Activated T-cell treated with anti-CD3 and anti-CD28 coated beads, Interleukin-2, amount 50 U/mL, for 24 hours (primary cell): Measurements from ENCODE around the gene RANBP6.

Source experiments
- DNase-seq: peaks from one replicate; pipeline ENCODE4 v3.0.0-alpha.2; 2020
- H3K27ac Mint-ChIP-seq: 2 replicates; pipeline ENCODE4 v1.8.0; 2020; ENCODE audit warnings: mild to moderate bottlenecking, mixed read lengths
- H3K27me3 Mint-ChIP-seq: 2 replicates; pipeline ENCODE4 v1.8.0; 2020; ENCODE audit warnings: mixed read lengths
- H3K36me3 Mint-ChIP-seq: 2 replicates; pipeline ENCODE4 v1.8.0; 2020; ENCODE audit warnings: low read depth, mixed read lengths
- H3K4me1 Mint-ChIP-seq: 2 replicates; pipeline ENCODE4 v1.8.0; 2020; ENCODE audit warnings: low read depth, mixed read lengths
- H3K4me3 Mint-ChIP-seq: 2 replicates; pipeline ENCODE4 v1.8.0; 2020; ENCODE audit warnings: mild to moderate bottlenecking, moderate library complexity, mixed read lengths
- H3K9me3 Mint-ChIP-seq: 2 replicates; pipeline ENCODE4 v1.8.0; 2020; ENCODE audit warnings: mixed read lengths

Gene RANBP6

DNA sequence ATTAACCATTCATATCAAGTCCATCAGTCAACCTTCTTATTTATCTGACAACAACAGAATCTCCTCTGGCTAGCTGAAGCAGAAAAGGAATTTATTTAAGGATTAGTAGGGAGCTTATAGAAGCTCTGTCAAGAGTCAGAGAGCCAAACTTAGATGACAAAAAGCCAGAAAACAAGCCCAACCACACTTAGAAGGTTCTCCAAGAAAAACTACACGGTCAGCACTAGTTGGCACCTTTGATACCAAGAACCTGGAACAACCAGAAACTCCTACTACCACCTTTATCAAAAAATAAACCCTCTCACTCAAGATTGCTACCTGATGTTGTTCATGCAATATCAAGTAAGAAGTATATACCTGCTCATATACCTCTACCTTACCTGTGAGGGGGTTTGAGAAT, 36.9 kb downstream of the RANBP6 start:
- no peaks in the 10 kb centered on the region for H3K9me3 Mint-ChIP-seq

DNA sequence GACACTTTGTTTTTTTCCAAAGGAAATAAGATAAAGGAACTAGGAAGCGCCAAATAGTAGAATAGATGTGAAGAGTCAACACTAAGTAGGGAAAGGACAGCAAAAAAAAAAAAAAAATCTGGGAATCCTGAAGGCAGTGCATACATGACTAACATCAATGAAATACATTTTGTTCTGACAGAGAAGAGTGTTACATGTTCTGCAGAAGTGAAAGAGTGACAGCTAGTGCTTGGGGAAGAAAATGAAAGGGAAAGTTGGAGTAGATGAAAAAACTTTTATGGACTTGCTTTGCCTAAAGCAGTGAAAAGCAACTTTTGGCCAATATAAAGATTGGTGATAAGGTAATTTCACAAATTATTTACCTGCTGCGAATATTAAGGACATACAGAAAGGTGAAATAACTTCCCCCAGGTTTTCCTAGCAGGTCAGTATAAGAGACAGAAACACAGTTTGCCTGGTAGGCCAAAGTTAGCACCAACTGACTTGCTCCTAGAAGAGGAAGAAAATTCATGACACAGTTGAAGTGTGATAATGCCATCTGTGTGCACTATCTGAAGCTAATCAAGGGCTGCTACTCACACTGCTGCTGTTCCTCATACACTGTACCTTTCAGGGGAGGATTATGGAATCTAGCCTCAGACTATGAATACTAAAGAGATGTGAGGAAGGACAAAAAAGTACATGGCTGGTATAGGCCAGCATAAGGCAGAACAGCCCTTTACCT, 38.6 kb downstream of the RANBP6 start:
- Mint-ChIP-seq H3K27me3 (no peaks in the 10 kb centered on the region), H3K9me3 (no peaks in the 10 kb centered on the region), H3K4me1 (peaks cover 26% of the 10 kb centered on the region), H3K4me3 (no peak overlapping the region), H3K36me3 (peaks cover 57% of the 10 kb centered on the region), H3K27ac (no peak overlapping the region)
- DNase-seq: no peak

More for the DNA sequence above, 36.9 kb downstream of the RANBP6 start:
- Mint-ChIP-seq H3K4me1 (peaks cover 18% of the 10 kb centered on the region), H3K27me3 (no peaks in the 10 kb centered on the region), H3K4me3 (no peak overlapping the region), H3K36me3 (peaks cover 55% of the 10 kb centered on the region), H3K27ac (no peak overlapping the region)
- DNase-seq: no peak

DNA sequence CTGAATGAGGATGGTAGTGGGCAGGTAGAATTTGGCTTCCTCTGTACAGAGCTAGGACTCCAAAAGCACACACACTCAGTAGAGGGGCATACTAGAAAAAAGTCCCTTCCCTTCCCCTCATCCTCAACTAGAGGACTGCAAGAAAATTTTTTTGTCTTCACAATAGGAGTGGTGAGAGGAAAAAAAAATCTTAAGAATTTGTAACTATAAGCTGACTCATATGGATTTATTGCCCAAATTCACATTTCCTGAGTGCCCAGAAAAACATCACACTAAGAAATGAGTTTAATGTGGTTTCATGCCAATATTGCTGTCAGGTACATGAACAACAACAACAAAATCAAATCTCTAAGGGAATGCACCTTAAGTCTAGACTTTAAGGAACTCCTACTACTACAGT, 43.7 kb downstream of the RANBP6 start:
- Mint-ChIP-seq H3K27ac (peak overlapping the region; percentile 39), H3K27me3 (no peaks in the 10 kb centered on the region), H3K36me3 (peaks cover 76% of the 10 kb centered on the region), H3K4me1 (peaks cover 17% of the 10 kb centered on the region), H3K9me3 (no peaks in the 10 kb centered on the region), H3K4me3 (no peak overlapping the region)
- no peak for DNase-seq
